ENCODE results near the gene FFAR2.

The FFAR2 gene

DNA sequence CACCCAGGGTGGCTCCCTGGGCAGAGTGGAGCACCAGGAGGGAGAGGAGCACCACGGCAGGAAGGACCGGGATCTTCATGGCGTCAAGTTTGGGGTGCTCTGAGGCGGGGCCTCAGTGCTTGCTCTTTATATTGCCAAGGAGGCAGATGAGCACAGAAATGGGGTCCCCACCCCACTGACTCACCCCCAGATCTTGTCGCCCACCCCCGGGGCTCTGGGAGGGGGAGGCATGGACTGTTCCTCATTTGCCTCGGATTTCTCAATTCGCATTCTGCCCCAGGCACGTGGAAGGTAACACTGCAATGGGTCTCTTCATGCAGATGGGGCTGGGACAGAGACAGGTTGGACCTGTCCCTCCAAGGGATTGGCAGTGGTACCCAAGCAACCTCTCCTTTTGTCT is 42.3 kb downstream of the FFAR2 start, which contains the start of gene KRTDAP:
TSS of gene KRTDAP (minus strand) at position 101 of the 400 bp plus-strand sequence. CDS start at position 79, 22 bp downstream.
- H3K27ac ChIP-seq (ENCODE audit: low read depth, low read length): no peak within 1 kb of the TSS
- no peaks in the 10 kb centered on the region for H4K20me1 ChIP-seq (ENCODE audit: control insufficient read depth, insufficient read depth, low read depth, low read length)
- TF ChIP-seq EZH2phosphoT487 (IDR thresholded peaks at IDR 0.05; ENCODE audit: borderline replicate concordance, low read length): no peak
- TF ChIP-seq, protein P1, sequence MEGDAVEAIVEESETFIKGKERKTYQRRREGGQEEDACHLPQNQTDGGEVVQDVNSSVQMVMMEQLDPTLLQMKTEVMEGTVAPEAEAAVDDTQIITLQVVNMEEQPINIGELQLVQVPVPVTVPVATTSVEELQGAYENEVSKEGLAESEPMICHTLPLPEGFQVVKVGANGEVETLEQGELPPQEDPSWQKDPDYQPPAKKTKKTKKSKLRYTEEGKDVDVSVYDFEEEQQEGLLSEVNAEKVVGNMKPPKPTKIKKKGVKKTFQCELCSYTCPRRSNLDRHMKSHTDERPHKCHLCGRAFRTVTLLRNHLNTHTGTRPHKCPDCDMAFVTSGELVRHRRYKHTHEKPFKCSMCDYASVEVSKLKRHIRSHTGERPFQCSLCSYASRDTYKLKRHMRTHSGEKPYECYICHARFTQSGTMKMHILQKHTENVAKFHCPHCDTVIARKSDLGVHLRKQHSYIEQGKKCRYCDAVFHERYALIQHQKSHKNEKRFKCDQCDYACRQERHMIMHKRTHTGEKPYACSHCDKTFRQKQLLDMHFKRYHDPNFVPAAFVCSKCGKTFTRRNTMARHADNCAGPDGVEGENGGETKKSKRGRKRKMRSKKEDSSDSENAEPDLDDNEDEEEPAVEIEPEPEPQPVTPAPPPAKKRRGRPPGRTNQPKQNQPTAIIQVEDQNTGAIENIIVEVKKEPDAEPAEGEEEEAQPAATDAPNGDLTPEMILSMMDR (IDR thresholded peaks at IDR 0.05; ENCODE audit: low read depth, low read length, poor library complexity, severe bottlenecking): no peak
- H3K4me2 ChIP-seq (ENCODE audit: low read length): no peak within 1 kb of the TSS
- H3K27me3 ChIP-seq (ENCODE audit: control insufficient read depth, low read length): peaks cover 37% of the 10 kb centered on the region
- H3F3A ChIP-seq (ENCODE audit: control insufficient read depth, insufficient read depth): no peaks in the 10 kb centered on the region
- H3K79me2 ChIP-seq (ENCODE audit: control insufficient read depth, low read length): no peaks in the 10 kb centered on the region
- H3K9me3 ChIP-seq (ENCODE audit: control insufficient read depth, insufficient read depth, low read length): no peaks in the 10 kb centered on the region
- H3K4me3 ChIP-seq (ENCODE audit: low read length): no peak within 1 kb of the TSS
- no peaks in the 10 kb centered on the region for H3K36me3 ChIP-seq (ENCODE audit: control insufficient read depth, low read length)
- H3K4me1 ChIP-seq (ENCODE audit: control insufficient read depth, low read length): peaks cover 13% of the 10 kb centered on the region
- H3K9me2 ChIP-seq (replicated peaks; ENCODE audit: control insufficient read depth, low read length): no peaks in the 10 kb centered on the region

DNA sequence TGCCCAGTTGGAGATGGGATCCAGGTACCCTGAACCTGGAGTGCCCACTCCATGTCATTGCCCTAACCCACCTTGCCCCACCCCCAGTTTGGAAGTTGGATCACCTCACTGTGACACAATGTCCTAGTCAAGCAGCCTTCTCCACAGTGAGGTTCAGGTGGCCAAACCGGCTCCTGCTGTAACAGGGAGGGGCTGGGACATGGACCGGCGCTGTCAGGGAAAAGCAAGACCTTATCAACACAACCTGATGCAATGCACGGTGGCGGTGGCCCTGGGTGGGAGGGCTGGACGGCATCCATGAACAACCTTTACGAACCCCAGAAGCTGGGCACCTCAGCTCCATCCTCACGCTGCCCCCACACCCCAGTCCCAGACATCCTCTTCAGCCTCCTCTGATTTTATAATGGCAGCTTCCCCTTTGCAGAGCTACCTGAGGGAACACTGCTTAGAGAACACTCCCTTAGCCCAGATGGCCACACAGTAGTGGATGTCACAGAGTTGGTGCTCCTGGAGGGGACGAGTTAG is 43.8 kb downstream of the FFAR2 start:
- H3K4me3 ChIP-seq (ENCODE audit: low read length): no peak overlapping the region
- H3K36me3 ChIP-seq (ENCODE audit: control insufficient read depth, low read length): no peaks in the 10 kb centered on the region
- H3K79me2 ChIP-seq (ENCODE audit: control insufficient read depth, low read length): no peaks in the 10 kb centered on the region
- TF ChIP-seq, protein P1 (IDR thresholded peaks at IDR 0.05; ENCODE audit: low read depth, low read length, poor library complexity, severe bottlenecking): no peak
- no peak for TF ChIP-seq EZH2phosphoT487 (IDR thresholded peaks at IDR 0.05; ENCODE audit: borderline replicate concordance, low read length)
- no peaks in the 10 kb centered on the region for H3K9me2 ChIP-seq (replicated peaks; ENCODE audit: control insufficient read depth, low read length)
- no peaks in the 10 kb centered on the region for H4K20me1 ChIP-seq (ENCODE audit: control insufficient read depth, insufficient read depth, low read depth, low read length)
- peaks cover 33% of the 10 kb centered on the region for H3K27me3 ChIP-seq (ENCODE audit: control insufficient read depth, low read length)
- H3K27ac ChIP-seq (ENCODE audit: low read depth, low read length): no peak overlapping the region
- peaks cover 16% of the 10 kb centered on the region for H3K4me1 ChIP-seq (ENCODE audit: control insufficient read depth, low read length)
- H3K9me3 ChIP-seq (ENCODE audit: control insufficient read depth, insufficient read depth, low read length): no peaks in the 10 kb centered on the region
- no peak overlapping the region for H3K4me2 ChIP-seq (ENCODE audit: low read length)
- H3F3A ChIP-seq (ENCODE audit: control insufficient read depth, insufficient read depth): no peaks in the 10 kb centered on the region

DNA sequence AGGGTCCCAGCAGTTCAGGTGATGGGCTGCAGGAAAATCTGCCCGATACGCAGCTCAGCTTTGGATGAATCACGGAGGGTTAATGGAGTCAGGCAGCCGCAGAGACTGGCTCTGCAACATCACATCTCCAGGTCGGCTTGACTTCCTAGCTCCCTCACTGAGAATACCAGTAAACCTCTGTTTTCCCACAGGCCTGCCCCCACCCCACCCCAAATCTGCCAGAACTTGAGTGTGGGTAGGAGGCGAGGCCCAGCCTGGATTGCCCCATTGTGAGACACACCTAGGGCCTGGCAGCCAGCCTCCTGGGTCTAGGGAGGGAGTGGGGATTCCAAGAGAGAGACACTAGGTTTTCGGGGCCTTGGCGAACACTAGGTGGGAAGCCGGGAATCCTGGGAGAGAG is 45.9 kb downstream of the FFAR2 start:
- H3K79me2 ChIP-seq (ENCODE audit: control insufficient read depth, low read length): no peaks in the 10 kb centered on the region

More for the DNA sequence above, 45.9 kb downstream of the FFAR2 start:
- H3K4me2 ChIP-seq (ENCODE audit: low read length): no peak overlapping the region
- peaks cover 16% of the 10 kb centered on the region for H3K4me1 ChIP-seq (ENCODE audit: control insufficient read depth, low read length)
- no peak for TF ChIP-seq EZH2phosphoT487 (IDR thresholded peaks at IDR 0.05; ENCODE audit: borderline replicate concordance, low read length)
- TF ChIP-seq, protein P1 (IDR thresholded peaks at IDR 0.05; ENCODE audit: low read depth, low read length, poor library complexity, severe bottlenecking): no peak
- no peaks in the 10 kb centered on the region for H3K9me2 ChIP-seq (replicated peaks; ENCODE audit: control insufficient read depth, low read length)
- no peak overlapping the region for H3K4me3 ChIP-seq (ENCODE audit: low read length)
- no peaks in the 10 kb centered on the region for H4K20me1 ChIP-seq (ENCODE audit: control insufficient read depth, insufficient read depth, low read depth, low read length)
- peaks cover 1% of the 10 kb centered on the region; the same call in 1 of the 2 replicates for H3K36me3 ChIP-seq (ENCODE audit: control insufficient read depth, low read length)
- no peaks in the 10 kb centered on the region for H3F3A ChIP-seq (ENCODE audit: control insufficient read depth, insufficient read depth)
- H3K27ac ChIP-seq (ENCODE audit: low read depth, low read length): no peak overlapping the region
- peaks cover 29% of the 10 kb centered on the region for H3K27me3 ChIP-seq (ENCODE audit: control insufficient read depth, low read length)
- no peaks in the 10 kb centered on the region for H3K9me3 ChIP-seq (ENCODE audit: control insufficient read depth, insufficient read depth, low read length)

Measured in DOHH2 (cell line).